Spleen (tissue), 7 donors: ENCODE results near the gene OIP5.

ENCODE experiments used
- CTCF ChIP-seq, 11 experiments: fragments of 200-600 bp in 7 of 11; fragments of 450-650 bp in 4 of 11; sonication (generic) in 4 of 11; IDR thresholded peaks in 8 of 11; conservative IDR thresholded peaks in 3 of 11; 1 replicate in 7 of 11; 2 replicates in 4 of 11; pipeline versions ENCODE4 v1.4.0 to v1.8.0; 2016 to 2021; ENCODE audit warnings: antibody characterized with exemption in 11 of 11, inconsistent platforms in 4 of 11, mild to moderate bottlenecking in 1 of 11
- POLR2A ChIP-seq, 3 donors: fragments of 450-650 bp; IDR thresholded peaks; one replicate each; pipeline ENCODE4 v1.5.1; 2017; ENCODE audit warnings: antibody characterized with exemption in 3 of 3, mild to moderate bottlenecking in 1 of 3
- donor health status: DM: no; HTN: no; CAD: no; lungs with moderate emphysema.
- donor health status: DM: no; HTN: no; CAD: no.
- donor health status: DM: no; HTN: no; CAD: no.

GRCh38 chr15:41336549-41336948, 4.2 kb upstream of the OIP5 start:
- TF ChIP-seq POLR2A (IDR thresholded peaks at IDR 0.05) (no peak), CTCF (IDR thresholded peaks at IDR 0.05 in 8 of 11, conservative IDR thresholded peaks at IDR 0.05 in 3 of 11) (no peak)
